ENCODE measurements around the gene MINDY1.

MINDY1 gene

GRCh38 chr1:150954708-150955107 lies 52.0 kb downstream of the MINDY1 start:
- DNase-seq: no peak
- Histone ChIP-seq H3K27ac (ENCODE audit: insufficient read depth, low read length, poor library complexity, severe bottlenecking) (no peak overlapping the region), H3K9me3 (ENCODE audit: control insufficient read depth, low read length) (no peaks in the 10 kb centered on the region), H3K36me3 (ENCODE audit: control insufficient read depth, insufficient read depth, low read length) (peaks cover 49% of the 10 kb centered on the region), H3K4me3 (ENCODE audit: insufficient read depth, low read depth, low read length, poor library complexity, severe bottlenecking) (no peak overlapping the region), H3K4me1 (ENCODE audit: control insufficient read depth, insufficient read depth, low read length, poor library complexity, severe bottlenecking) (no peaks in the 10 kb centered on the region), H3K27me3 (replicated peaks; ENCODE audit: control insufficient read depth, insufficient read depth, low read length, poor library complexity, severe bottlenecking) (no peaks in the 10 kb centered on the region)
